NCI-H2196 (cell line): ENCODE data around the gene ABHD14A.

Source experiments
- DNase-seq: peaks from one replicate; lab custom pipeline; 2025; ENCODE audit not compliant: unreplicated experiment; lab: John Stamatoyannopoulos, UW

ABHD14A gene

GRCh38 chr3:51940648-51941462, 34.0 kb upstream of the ABHD14A start:
- DNase-seq, result no peak

GRCh38 chr3:51941463-51941797, 33.4 kb upstream of the ABHD14A start:
- DNase-seq, result no peak

GRCh38 chr3:51941798-51942602, 32.9 kb upstream of the ABHD14A start, which contains the start of the genes PARP3 and RRP9:
TSS of gene PARP3 (plus strand) at chr3:51942363. CDS start at chr3:51943356, 993 bp downstream.
TSS of gene RRP9 (minus strand) at chr3:51941904. CDS start at chr3:51941867, 37 bp downstream.
- DNase-seq, result peak; percentile 95

- peak; percentile 30 for DNase-seq
Observed at GRCh38 chr3:51942603-51943450, 32.0 kb upstream of the ABHD14A start.

- no peak for DNase-seq
Observed at GRCh38 chr3:51943451-51944391, 31.1 kb upstream of the ABHD14A start.

GRCh38 chr3:51944451-51945021, 30.3 kb upstream of the ABHD14A start:
- DNase-seq, result no peak

GRCh38 chr3:51945031-51945840, 29.6 kb upstream of the ABHD14A start:
- DNase-seq, result no peak

- no peak for DNase-seq
Observed at GRCh38 chr3:51945926-51946705, 28.7 kb upstream of the ABHD14A start.

GRCh38 chr3:51946796-51947195, 28.1 kb upstream of the ABHD14A start:
- DNase-seq, result no peak

- DNase-seq, result no peak
Observed at GRCh38 chr3:51947215-51947900, 27.5 kb upstream of the ABHD14A start.

- no peak for DNase-seq
Observed at GRCh38 chr3:51948016-51948580, 26.8 kb upstream of the ABHD14A start.

- DNase-seq, result no peak
Observed at GRCh38 chr3:51949121-51949520, 25.7 kb upstream of the ABHD14A start.

GRCh38 chr3:51950899-51951298, 24.0 kb upstream of the ABHD14A start:
- DNase-seq, result no peak

GRCh38 chr3:51953445-51953844, 21.4 kb upstream of the ABHD14A start:
- DNase-seq, result no peak

GRCh38 chr3:51954105-51954504, 20.8 kb upstream of the ABHD14A start:
- DNase-seq, result no peak

GRCh38 chr3:51954713-51955112, 20.2 kb upstream of the ABHD14A start:
- DNase-seq, result no peak

GRCh38 chr3:51955175-51955892, 19.5 kb upstream of the ABHD14A start, which contains the start of gene GPR62:
TSS of gene GPR62 (plus strand) at chr3:51955381. CDS start at chr3:51955653, 272 bp downstream.
- DNase-seq, result no peak
